GM23248 (cell line): ENCODE measurements around the gene TNS3. TPM values are rescaled to one million over a fixed set of nuclear protein-coding genes. Genes with fewer than 3 reads are reported as not detected.

Source experiments
- DNase-seq: peaks from one replicate; pipeline ENCODE4 v3.0.0-alpha.2; 2015
- H2AFZ ChIP-seq: fragments of 200-600 bp; sonication (generic); 2 replicates; pipeline ENCODE4 v1.6.1; 2016; ENCODE audit warnings: antibody characterized with exemption
- H3F3A ChIP-seq: fragments of 200-600 bp; sonication (generic); 2 replicates; pipeline ENCODE4 v1.6.1; 2016; ENCODE audit warnings: mild to moderate bottlenecking, antibody characterized with exemption, mixed run types; ENCODE audit not compliant: insufficient read depth
- H3K27ac ChIP-seq: fragments of 200-600 bp; sonication (generic); 2 replicates; pipeline ENCODE4 v1.5.1; 2016; ENCODE audit warnings: mild to moderate bottlenecking
- H3K27me3 ChIP-seq: fragments of 200-600 bp; sonication (generic); replicated peaks from 2 replicates; pipeline ENCODE4 v1.6.1; 2016; ENCODE audit warnings: mild to moderate bottlenecking; ENCODE audit not compliant: insufficient read depth
- H3K36me3 ChIP-seq: fragments of 200-600 bp; sonication (generic); 2 replicates; pipeline ENCODE4 v1.6.1; 2016; ENCODE audit warnings: low read depth, mild to moderate bottlenecking
- H3K4me1 ChIP-seq: fragments of 200-600 bp; sonication (generic); 2 replicates; pipeline ENCODE4 v1.6.1; 2016; ENCODE audit warnings: mild to moderate bottlenecking; ENCODE audit not compliant: insufficient read depth
- H3K4me2 ChIP-seq: fragments of 200-600 bp; sonication (generic); one replicate; pipeline ENCODE4 v1.6.1; 2016; ENCODE audit warnings: mild to moderate bottlenecking; ENCODE audit not compliant: unreplicated experiment
- H3K4me3 ChIP-seq: fragments of 200-600 bp; sonication (generic); 2 replicates; pipeline ENCODE4 v1.5.1; 2016; ENCODE audit warnings: mild to moderate bottlenecking
- H3K79me2 ChIP-seq: fragments of 200-600 bp; sonication (generic); 2 replicates; pipeline ENCODE4 v1.6.1; 2016; ENCODE audit warnings: mild to moderate bottlenecking; ENCODE audit not compliant: insufficient read depth
- H3K9ac ChIP-seq: fragments of 200-600 bp; sonication (generic); 2 replicates; pipeline ENCODE4 v1.6.1; 2016; ENCODE audit warnings: mild to moderate bottlenecking
- H3K9me2 ChIP-seq: fragments of 200-600 bp; sonication (generic); 2 replicates; pipeline ENCODE4 v1.6.1; 2016; ENCODE audit warnings: mixed run types, mild to moderate bottlenecking, moderate library complexity; ENCODE audit not compliant: insufficient read depth
- H3K9me3 ChIP-seq: fragments of 200-600 bp; sonication (generic); one replicate; pipeline ENCODE4 v1.6.1; 2017; ENCODE audit warnings: low read depth
- H4K20me1 ChIP-seq: fragments of 200-600 bp; sonication (generic); 2 replicates; pipeline ENCODE4 v1.6.0; 2016; ENCODE audit not compliant: insufficient read depth
- EZH2 ChIP-seq: fragments of 200-600 bp; sonication (generic); IDR thresholded peaks from 2 replicates; pipeline ENCODE4 v1.6.1; 2018; ENCODE audit warnings: antibody characterized with exemption, mild to moderate bottlenecking; ENCODE audit not compliant: insufficient read depth, poor library complexity, severe bottlenecking
- EZH2phosphoT487 ChIP-seq: fragments of 200-600 bp; sonication (generic); IDR thresholded peaks from 2 replicates; pipeline ENCODE4 v1.6.1; 2018; ENCODE audit warnings: antibody characterized with exemption, moderate library complexity, mild to moderate bottlenecking, low read depth; ENCODE audit not compliant: insufficient read depth
- WGBS, 2 experiments: methylation state at CpG; one replicate each; pipeline ENCODE4 v1.1.6; 2015 to 2017; ENCODE audit warnings: low lambda C conversion rate in 2 of 2, low coverage in 1 of 2; ENCODE audit errors: missing lambda C conversion rate in 2 of 2; 5-methylcytosine and 5-hydroxymethylcytosine counted together
- in situ Hi-C: fragments of 300-500 bp; cut with MboI; formaldehyde crosslinking; loops from 2 replicates; pipeline ENCODE4 v1.15.0; 2020
- polyA plus RNA-seq: library from polyadenylated mRNA; unstranded; fragments of >200 nt; fragmentation: Nextera tagmentation; extraction: Ambion mirVana; gene quantifications from 2 replicates; pipeline ENCODE4 v1.2.1, GENCODE V29; 2016
- total RNA-seq: library from RNA; depleted of rRNA; stranded (reverse); fragments of >200 nt; shearing (Covaris generic); gene quantifications from 2 replicates; pipeline ENCODE4 v1.2.3, GENCODE V29; 2014

TNS3 gene
- total and polyA plus RNA-seq, 2 experiments from 2014 or later: 18.6 to 47.0 TPM

- Histone ChIP-seq H3K9me2 (no peaks in the 10 kb centered on the region), H3F3A (peaks cover 28% of the 10 kb centered on the region), H3K4me3 (no peak overlapping the region), H3K9ac (peak overlapping the region; percentile 54; the same call in 1 of the 2 replicates), H3K4me2 (peak overlapping the region; percentile 49), H2AFZ (peak overlapping the region; percentile 59), H3K27me3 (no peaks in the 10 kb centered on the region), H3K27ac (peak overlapping the region; percentile 75), H3K4me1 (peaks cover 30% of the 10 kb centered on the region), H3K79me2 (peaks cover 52% of the 10 kb centered on the region), H3K9me3 (no peaks in the 10 kb centered on the region), H4K20me1 (no peaks in the 10 kb centered on the region), H3K36me3 (no peaks in the 10 kb centered on the region)
- TF ChIP-seq EZH2phosphoT487 (no peak), EZH2 (no peak)
- in situ Hi-C loops: no loop called here
- WGBS, 2 experiments: 51 to 53% methylated on average over 4 of the region's 4 CpGs
- DNase-seq: no peak
These were observed 24.6 kb downstream of the TNS3 start for GRCh38 chr7:47557317-47557693.

- TF ChIP-seq EZH2phosphoT487 (no peak), EZH2 (no peak)
- peaks cover 36% of the 10 kb centered on the region for H3K4me1 ChIP-seq
- peaks cover 34% of the 10 kb centered on the region for H3F3A ChIP-seq
- in situ Hi-C loops: no loop called here
- no peaks in the 10 kb centered on the region for H3K9me3 ChIP-seq
- DNase-seq: peak; percentile 54
- WGBS, 2 experiments: 76 to 80% methylated on average over 13 of the region's 13 CpGs
- H3K9me2 ChIP-seq: no peaks in the 10 kb centered on the region
- no peak overlapping the region for H3K4me2 ChIP-seq
- no peaks in the 10 kb centered on the region for H4K20me1 ChIP-seq
- no peaks in the 10 kb centered on the region for H3K27me3 ChIP-seq
- H3K36me3 ChIP-seq: no peaks in the 10 kb centered on the region
- H3K4me3 ChIP-seq: no peak overlapping the region
- no peak overlapping the region for H2AFZ ChIP-seq
- no peak overlapping the region for H3K9ac ChIP-seq
- H3K79me2 ChIP-seq: peaks cover 51% of the 10 kb centered on the region
- no peak overlapping the region for H3K27ac ChIP-seq
These were observed 25.3 kb downstream of the TNS3 start for GRCh38 chr7:47556511-47557180.

GRCh38 chr7:47553309-47553708 lies 28.6 kb downstream of the TNS3 start:
- TF ChIP-seq EZH2 (no peak), EZH2phosphoT487 (no peak)
- peaks cover 39% of the 10 kb centered on the region for H3K4me1 ChIP-seq
- no peak overlapping the region for H3K9ac ChIP-seq
- H3K36me3 ChIP-seq: no peaks in the 10 kb centered on the region
- in situ Hi-C loops: no loop called here
- no peaks in the 10 kb centered on the region for H3K9me2 ChIP-seq
- no peaks in the 10 kb centered on the region for H3K27me3 ChIP-seq
- no peaks in the 10 kb centered on the region for H4K20me1 ChIP-seq
- peak overlapping the region; percentile 67 for H3K27ac ChIP-seq
- peaks cover 32% of the 10 kb centered on the region for H3F3A ChIP-seq
- no peaks in the 10 kb centered on the region for H3K9me3 ChIP-seq
- peak; percentile 18 for DNase-seq
- no peak overlapping the region for H2AFZ ChIP-seq
- H3K4me2 ChIP-seq: no peak overlapping the region
- WGBS, 2 experiments: 90 to 100% methylated on average over 2 of the region's 2 CpGs
- H3K4me3 ChIP-seq: no peak overlapping the region
- peaks cover 33% of the 10 kb centered on the region for H3K79me2 ChIP-seq

GRCh38 chr7:47552621-47553020 lies 29.3 kb downstream of the TNS3 start:
- H3F3A ChIP-seq: peaks cover 26% of the 10 kb centered on the region
- peak overlapping the region; percentile 67 for H3K27ac ChIP-seq
- H2AFZ ChIP-seq: no peak overlapping the region
- no peaks in the 10 kb centered on the region for H3K36me3 ChIP-seq
- no peak for TF ChIP-seq EZH2
- no peak for TF ChIP-seq EZH2phosphoT487
- peak; percentile 93 for DNase-seq
- H3K9me2 ChIP-seq: no peaks in the 10 kb centered on the region
- H3K9ac ChIP-seq: peak overlapping the region; percentile 39; the same call in 1 of the 2 replicates
- H3K27me3 ChIP-seq: no peaks in the 10 kb centered on the region
- in situ Hi-C loops: no loop called here
- no peaks in the 10 kb centered on the region for H3K9me3 ChIP-seq
- 17 to 20% methylated on average over 3 of the region's 3 CpGs for WGBS, 2 experiments
- H3K79me2 ChIP-seq: peaks cover 31% of the 10 kb centered on the region
- no peak overlapping the region for H3K4me3 ChIP-seq
- peak overlapping the region; percentile 50 for H3K4me2 ChIP-seq
- H3K4me1 ChIP-seq: peaks cover 32% of the 10 kb centered on the region
- no peaks in the 10 kb centered on the region for H4K20me1 ChIP-seq
